Right lobe of liver (tissue), 6 donors: ENCODE results near the gene SELENOI. TPM values are rescaled to one million over a fixed set of nuclear protein-coding genes. Genes with fewer than 3 reads are reported as not detected.
A peak's percentile ranks its signal among the peaks of the same experiment; 100 is the strongest.

Experiments used
- ATAC-seq, 4 donors: fragments of 200-7000 bp; cut with Tn5 transposase; one replicate each; pipeline ENCODE4 v1.9.1; 2020; ENCODE audit warnings: mild to moderate bottlenecking in 4 of 4, moderate library complexity in 4 of 4
- DNase-seq, 3 donors: peaks; one replicate each; pipeline ENCODE4 v3.0.0-alpha.2; 2020
- H3K27ac ChIP-seq, 3 donors: fragments of 200-600 bp; one replicate each; pipeline ENCODE4 v1.8.0; 2022
- H3K27me3 ChIP-seq, 2 donors: fragments of 200-600 bp; one replicate each; pipeline ENCODE4 v1.8.0; 2022
- H3K36me3 ChIP-seq, 4 donors: fragments of 200-600 bp; sonication (generic) in 1 of 4; one replicate each; pipeline versions ENCODE4 v1.5.1 to v1.8.0; 2017 to 2022; ENCODE audit warnings: control low read depth in 1 of 4
- H3K4me1 ChIP-seq, 4 donors: fragments of 200-600 bp; sonication (generic) in 1 of 4; one replicate each; pipeline versions ENCODE4 v1.5.1 to v1.8.0; 2017 to 2022; ENCODE audit warnings: control low read depth in 1 of 4
- H3K4me3 ChIP-seq, 3 donors: fragments of 200-600 bp; one replicate each; pipeline ENCODE4 v1.8.0; 2022
- H3K9me3 ChIP-seq, 4 donors: fragments of 200-600 bp; sonication (generic) in 1 of 4; one replicate each; pipeline versions ENCODE4 v1.5.1 to v1.8.0; 2017 to 2022; ENCODE audit warnings: control low read depth in 1 of 4
- POLR2A ChIP-seq: fragments of 450-650 bp; IDR thresholded peaks from one replicate; pipeline ENCODE4 v1.6.1; 2017; ENCODE audit warnings: antibody characterized with exemption, mild to moderate bottlenecking
- WGBS: methylation state at CpG from one replicate; pipeline ENCODE4 v1.1.6; 2018; ENCODE audit warnings: low coverage, low lambda C conversion rate; ENCODE audit not compliant: insufficient coverage; ENCODE audit errors: missing lambda C conversion rate; 5-methylcytosine and 5-hydroxymethylcytosine counted together
- intact Hi-C, 2 donors: fragments of 100-400 bp; cut with DNase I; formaldehyde crosslinking; loops; one replicate each; pipeline versions ENCODE4 v1.11.2 to v1.14.1; 2022
- total RNA-seq, 6 experiments: library from RNA; depleted of rRNA in 2 of 6; stranded (reverse); fragments of >200 nt in 2 of 6; fragmentation: NEBNext Ultra II Directional in 3 of 6; extraction: Animal tissue kit (Norgen Biotek cat#: 25700) in 3 of 6; gene quantifications; one replicate each; pipeline versions ENCODE4 v1.1.0 to v1.2.4, GENCODE V29; 2016 to 2023
- TF ChIP-seq, protein P1 (sequence below), 4 donors: fragments of 200-600 bp in 3 of 4; fragments of 450-650 bp in 1 of 4; IDR thresholded peaks; one replicate each; pipeline versions ENCODE4 v1.5.1 to v1.8.0; 2016 to 2022; ENCODE audit warnings: antibody characterized with exemption in 4 of 4, mild to moderate bottlenecking in 2 of 4
- donor health status: DM: no; HTN: yes; CAD: no.
- donor health status: DM: no; HTN: no; CAD: no.
- donor health status: DM: no; HTN: no; CAD: no.
- donor health status: DM: no; HTN: yes; CAD: no.
- donor health status: DM: no; HTN: yes; CAD: no.

Gene SELENOI
- total RNA-seq, 6 experiments from 2014 or later = 24.1 to 39.1 (median 33.7) TPM

- H3K36me3 ChIP-seq = no peaks in the 10 kb centered on the region
- 1% methylated on average over 25 of the region's 28 CpGs for WGBS
- no peak for TF ChIP-seq POLR2A
- TF ChIP-seq, protein P1, sequence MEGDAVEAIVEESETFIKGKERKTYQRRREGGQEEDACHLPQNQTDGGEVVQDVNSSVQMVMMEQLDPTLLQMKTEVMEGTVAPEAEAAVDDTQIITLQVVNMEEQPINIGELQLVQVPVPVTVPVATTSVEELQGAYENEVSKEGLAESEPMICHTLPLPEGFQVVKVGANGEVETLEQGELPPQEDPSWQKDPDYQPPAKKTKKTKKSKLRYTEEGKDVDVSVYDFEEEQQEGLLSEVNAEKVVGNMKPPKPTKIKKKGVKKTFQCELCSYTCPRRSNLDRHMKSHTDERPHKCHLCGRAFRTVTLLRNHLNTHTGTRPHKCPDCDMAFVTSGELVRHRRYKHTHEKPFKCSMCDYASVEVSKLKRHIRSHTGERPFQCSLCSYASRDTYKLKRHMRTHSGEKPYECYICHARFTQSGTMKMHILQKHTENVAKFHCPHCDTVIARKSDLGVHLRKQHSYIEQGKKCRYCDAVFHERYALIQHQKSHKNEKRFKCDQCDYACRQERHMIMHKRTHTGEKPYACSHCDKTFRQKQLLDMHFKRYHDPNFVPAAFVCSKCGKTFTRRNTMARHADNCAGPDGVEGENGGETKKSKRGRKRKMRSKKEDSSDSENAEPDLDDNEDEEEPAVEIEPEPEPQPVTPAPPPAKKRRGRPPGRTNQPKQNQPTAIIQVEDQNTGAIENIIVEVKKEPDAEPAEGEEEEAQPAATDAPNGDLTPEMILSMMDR (IDR thresholded peaks at IDR 0.05) = no peak
- H3K9me3 ChIP-seq = no peaks in the 10 kb centered on the region
- H3K4me3 ChIP-seq = peak within 1 kb of the TSS; percentile 89 to 93 (median 91)
- peaks cover 0 to 26% (median 4%) of the 10 kb centered on the region in 4 donors for H3K4me1 ChIP-seq
- DNase-seq (peak; percentile 73 to 81 (median 78)), ATAC-seq (peak; percentile 41 to 65 (median 54))
- peak within 1 kb of the TSS; percentile 93 to 97 (median 95) for H3K27ac ChIP-seq
- no peaks in the 10 kb centered on the region for H3K27me3 ChIP-seq
- intact Hi-C loops = no loop called here
These were observed 611 bp downstream of the SELENOI start, which contains the start of gene ADGRF3 for GRCh38 chr2:26346454-26347053. ADGRF3 (minus strand) TSS chr2:26346789; CDS start chr2:26346234, 555 bp downstream.

- intact Hi-C loops = no loop called here
- Histone ChIP-seq H3K36me3 (no peaks in the 10 kb centered on the region), H3K27me3 (no peaks in the 10 kb centered on the region), H3K4me3 (peak overlapping the region; percentile 89 to 93 (median 91)), H3K27ac (peak overlapping the region; percentile 93 to 97 (median 95)), H3K4me1 (peaks cover 0 to 26% (median 4%) of the 10 kb centered on the region in 4 donors), H3K9me3 (no peaks in the 10 kb centered on the region)
- 6% methylated on average over 5 of the region's 5 CpGs for WGBS
- TF ChIP-seq POLR2A = no peak
- TF ChIP-seq, protein P1 (IDR thresholded peaks at IDR 0.05) = no peak
- ATAC-seq (peak in 1 of 4 donors; percentile 9), DNase-seq (no peak)
These were observed 1.4 kb downstream of the SELENOI start for GRCh38 chr2:26347286-26347865.

DNA sequence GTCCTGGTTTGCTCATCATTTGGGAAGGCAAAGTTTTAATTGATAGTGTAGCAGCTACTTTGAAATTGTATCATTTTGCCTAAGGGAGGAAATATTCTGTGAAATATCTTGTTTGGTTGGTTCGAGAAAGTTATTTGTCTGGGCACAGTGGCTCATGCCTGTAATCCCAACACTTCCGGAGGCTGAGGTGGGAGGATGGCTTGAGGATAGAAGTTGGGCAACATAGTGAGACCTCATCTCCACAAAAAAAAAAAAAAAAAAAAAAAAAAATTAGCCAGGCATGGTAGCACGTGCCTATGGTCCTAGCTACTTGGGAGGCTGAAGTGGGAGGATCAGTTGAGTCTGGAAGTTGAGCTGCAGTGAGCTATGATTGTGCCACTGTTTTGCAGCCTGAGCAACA lies 3.7 kb downstream of the SELENOI start:
- no peak for TF ChIP-seq POLR2A
- TF ChIP-seq, protein P1 (IDR thresholded peaks at IDR 0.05) = no peak
- Histone ChIP-seq H3K27ac (no peak overlapping the region), H3K36me3 (no peaks in the 10 kb centered on the region), H3K9me3 (no peaks in the 10 kb centered on the region), H3K27me3 (no peaks in the 10 kb centered on the region), H3K4me3 (no peak overlapping the region), H3K4me1 (peaks cover 0 to 20% (median 4%) of the 10 kb centered on the region in 4 donors)
- 100% methylated on average over 1 of the region's 3 CpGs for WGBS
- intact Hi-C loops = no loop called here
- DNase-seq (no peak), ATAC-seq (no peak)

DNA sequence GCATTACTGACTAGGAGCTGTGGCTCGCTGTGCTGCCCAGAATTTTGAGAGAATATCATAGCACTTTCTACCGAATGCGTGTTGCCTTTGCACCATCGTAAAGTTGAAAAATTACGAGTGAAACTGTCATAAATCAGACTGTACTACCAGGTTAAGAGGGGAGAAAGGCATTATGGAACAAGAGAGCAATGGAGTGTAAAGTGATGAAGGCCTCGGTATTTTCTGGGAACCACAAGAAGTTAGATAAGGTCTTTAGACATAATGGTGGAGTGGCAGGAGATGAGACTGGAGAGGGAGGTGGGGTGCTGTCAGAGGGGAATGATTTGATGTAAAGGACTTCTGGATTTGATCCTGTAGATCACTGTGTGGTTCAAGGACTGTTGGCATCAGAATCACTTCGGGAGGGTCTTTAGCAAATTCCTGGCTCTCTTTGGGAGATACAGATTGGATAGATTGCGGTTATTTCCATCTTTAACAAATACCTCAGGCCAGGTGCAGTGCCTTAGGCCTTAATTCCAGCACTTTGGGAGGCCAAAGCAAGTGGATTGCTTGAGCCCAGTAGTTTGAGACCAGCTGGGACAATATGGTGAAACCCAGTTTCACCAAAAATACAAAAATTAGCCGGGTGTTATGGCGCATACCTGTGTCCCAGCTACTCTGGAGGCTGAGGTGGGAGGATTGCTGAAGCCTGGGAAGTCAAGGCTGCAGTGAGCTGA lies 5.6 kb downstream of the SELENOI start:
- Histone ChIP-seq H3K4me1 (peaks cover 0 to 18% (median 4%) of the 10 kb centered on the region in 4 donors), H3K27ac (no peak overlapping the region), H3K4me3 (no peak overlapping the region), H3K36me3 (no peaks in the 10 kb centered on the region), H3K9me3 (no peaks in the 10 kb centered on the region), H3K27me3 (no peaks in the 10 kb centered on the region)
- 97% methylated on average over 8 of the region's 10 CpGs for WGBS
- ATAC-seq (no peak), DNase-seq (no peak)
- TF ChIP-seq, protein P1 (IDR thresholded peaks at IDR 0.05) = no peak
- TF ChIP-seq POLR2A = no peak
- intact Hi-C loops = no loop called here
